NCI-H1105 (cell line): ENCODE data around the gene SIL1.

Source experiments
- DNase-seq: peaks from one replicate; lab custom pipeline; 2025; lab: John Stamatoyannopoulos, UW

SIL1 gene

DNA sequence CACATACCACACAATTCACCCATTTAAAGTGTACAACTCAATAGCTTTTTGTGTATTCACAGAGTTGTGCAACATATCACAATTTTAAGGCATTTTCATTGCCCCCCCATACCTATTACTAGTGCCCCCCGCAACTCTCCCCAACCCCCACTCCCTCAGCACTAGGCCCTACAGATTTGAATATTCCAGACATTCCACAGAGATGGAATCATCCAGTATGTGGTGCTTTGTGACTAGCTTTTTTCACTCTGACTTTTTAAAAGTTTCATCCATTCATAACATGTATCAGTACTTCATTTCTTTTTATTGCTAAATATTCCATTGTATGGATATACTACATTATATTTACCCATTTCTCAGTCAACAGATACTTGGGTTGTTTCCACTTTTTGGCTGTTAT, 220.1 kb downstream of the SIL1 start:
- no peak for DNase-seq

DNA sequence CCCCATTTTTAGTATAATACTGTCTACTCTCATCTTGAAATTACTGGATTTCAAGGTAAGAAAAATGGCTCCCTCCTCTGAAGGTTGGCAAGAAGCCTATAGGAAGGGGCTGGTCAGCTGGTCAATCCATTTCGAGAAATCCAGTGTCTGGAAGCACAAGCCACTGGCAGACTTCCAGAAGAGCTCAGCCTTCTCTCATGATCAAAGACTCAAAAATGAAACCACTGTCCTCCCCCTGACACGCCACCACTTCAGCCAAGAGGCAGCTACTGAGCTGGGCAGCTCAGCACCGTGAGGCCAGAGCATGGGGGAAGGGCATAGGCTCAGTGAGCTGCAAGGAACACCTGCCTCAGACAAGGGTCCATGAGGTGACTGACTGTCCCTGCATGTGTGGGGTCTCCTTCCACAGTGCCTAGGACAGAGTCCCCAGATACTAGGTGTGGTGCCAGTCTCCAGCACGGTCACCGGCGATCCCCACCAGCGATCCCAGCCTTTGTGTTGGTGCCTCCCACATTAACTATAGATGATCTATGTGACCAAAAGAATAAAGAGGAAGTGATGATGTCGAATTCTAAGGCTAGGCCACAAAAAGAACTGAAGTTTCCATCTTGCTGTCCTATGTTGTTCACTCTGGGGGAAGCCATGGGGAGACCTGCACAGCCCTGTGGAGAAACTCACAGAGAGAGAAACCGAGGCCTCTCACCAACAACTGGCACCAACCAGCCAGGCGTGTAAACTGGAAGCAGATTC, 222.9 kb downstream of the SIL1 start:
- DNase-seq = no peak

DNA sequence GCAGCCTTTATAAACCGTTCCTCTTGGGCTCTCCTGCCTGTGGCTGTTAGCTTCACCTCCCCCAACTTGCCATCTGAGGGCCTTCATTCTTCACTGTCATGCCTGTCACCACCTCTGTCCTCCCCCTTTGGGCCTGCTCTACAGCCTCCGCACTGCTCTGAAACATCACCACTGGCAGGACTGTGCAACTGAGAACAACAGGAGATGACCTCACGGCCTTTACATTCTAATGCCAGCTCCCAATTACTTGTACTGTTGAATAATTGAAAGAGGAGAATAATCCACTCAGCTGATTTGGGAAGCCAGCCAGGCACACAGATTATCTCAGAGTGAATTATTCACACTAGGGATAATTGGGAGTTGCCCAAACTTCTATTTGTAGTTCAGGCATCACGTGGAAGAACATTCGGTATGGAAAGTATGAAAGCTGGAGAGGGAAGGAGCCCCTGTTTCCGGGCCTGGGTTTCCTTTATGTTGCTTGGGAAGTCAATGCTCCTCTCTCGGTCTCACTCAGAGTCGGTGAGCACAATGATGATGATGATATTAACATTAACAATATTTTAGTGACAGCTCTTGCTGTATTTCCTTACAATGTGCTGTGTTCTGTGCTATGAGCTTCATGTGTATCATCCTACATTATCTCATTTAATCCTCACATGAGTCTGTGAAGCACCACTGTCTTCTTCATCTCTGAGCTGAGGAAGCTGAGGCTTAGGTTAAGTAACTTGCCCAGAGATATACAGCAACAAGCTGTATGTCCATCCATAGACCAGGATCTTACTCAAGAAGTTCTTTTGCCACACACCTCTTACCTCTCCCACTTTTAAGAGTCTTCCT, 223.7 kb downstream of the SIL1 start:
- no peak for DNase-seq

DNA sequence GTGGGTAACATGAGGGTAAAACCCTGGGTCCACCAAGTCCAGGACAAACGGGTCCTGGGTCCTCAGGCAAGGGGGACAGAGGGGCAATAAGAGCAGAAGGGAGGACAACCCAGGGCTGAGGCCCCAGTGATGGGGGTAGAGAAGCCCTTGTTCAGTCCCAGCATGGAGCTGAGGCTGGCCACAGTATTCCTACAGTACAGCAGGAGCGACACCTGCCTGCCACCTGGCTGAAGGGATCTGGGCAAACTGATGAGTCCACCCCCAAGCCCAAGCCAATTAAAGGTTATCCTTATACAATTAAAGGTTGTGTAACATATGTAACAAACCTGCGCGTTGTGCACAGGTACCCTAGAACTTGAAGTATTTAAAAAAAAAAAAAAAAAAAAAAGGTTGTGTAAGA, 225.3 kb downstream of the SIL1 start:
- no peak for DNase-seq

DNA sequence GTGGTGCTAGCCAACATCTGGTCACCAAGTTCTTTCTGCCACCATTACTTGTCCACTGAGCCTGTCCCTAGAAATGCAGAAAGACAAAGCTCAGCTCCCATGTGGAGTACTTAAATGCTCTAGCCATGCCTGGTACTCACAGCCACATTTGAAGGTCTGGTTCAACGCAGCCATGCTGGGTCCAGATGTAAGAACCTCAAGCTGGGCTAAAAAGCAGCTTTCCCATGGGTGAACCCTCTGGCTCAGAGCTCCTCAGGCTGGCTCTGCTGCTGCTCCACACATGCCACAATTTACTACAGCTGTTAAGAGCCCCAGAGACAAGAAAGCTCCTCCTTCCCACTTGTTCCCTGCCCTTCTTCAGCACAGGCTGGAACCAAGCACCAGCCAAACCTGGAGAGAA, 225.9 kb downstream of the SIL1 start:
- DNase-seq = no peak

- no peak for DNase-seq
Measured at GRCh38 chr5:138969323-138970002, 228.7 kb downstream of the SIL1 start.

GRCh38 chr5:138968601-138969000, 229.6 kb downstream of the SIL1 start:
- no peak for DNase-seq

- no peak for DNase-seq
Measured at GRCh38 chr5:138967791-138968448, 230.2 kb downstream of the SIL1 start.

- DNase-seq = no peak
Measured at GRCh38 chr5:138966236-138966985, 231.8 kb downstream of the SIL1 start.

DNA sequence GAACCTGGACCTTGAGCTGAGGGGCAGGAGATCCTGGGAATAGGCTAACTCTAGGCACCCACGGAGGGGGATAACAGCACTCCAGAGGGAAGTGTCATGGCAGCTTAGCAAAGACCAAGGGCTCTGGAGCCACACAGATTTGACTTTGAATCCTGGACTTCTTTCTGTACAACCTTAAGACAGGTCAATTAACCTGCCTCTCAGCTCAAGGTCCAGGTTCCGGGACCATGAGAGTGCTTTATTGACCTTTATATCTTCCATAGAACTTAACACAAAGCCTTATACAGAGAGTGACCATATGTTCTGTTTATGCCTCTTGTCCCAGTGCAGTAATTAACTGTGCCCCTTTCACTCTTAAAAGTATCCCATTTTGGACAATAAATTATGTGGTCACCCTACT, 232.5 kb downstream of the SIL1 start:
- DNase-seq = no peak

DNA sequence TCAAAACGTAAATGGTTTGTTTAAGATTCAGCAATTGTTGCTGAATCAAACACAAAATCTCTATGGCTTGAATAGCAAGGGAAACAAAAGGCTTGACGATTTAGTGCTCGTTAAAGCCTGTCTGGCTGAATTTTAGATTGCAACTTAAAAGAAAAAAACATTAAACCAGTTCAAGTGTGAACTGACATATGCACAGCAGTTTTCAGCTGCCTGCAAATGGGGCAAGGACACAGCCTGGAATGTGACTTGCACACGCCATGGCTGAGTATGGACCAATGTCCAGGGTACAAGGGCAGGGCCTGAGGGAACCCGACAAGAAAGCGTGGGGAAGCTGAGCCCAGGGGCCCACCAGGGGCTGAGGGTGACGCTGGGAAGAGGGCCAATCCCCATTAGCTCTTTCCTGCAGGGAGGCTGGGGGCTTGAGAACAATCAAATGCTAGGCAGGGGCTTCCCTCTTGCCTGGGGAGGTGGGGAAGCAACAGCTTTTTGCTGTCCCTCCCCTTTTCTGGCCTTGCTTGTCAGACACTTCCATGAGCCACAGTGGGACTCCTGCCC, 233.4 kb downstream of the SIL1 start:
- DNase-seq = no peak

- DNase-seq = no peak
Measured at GRCh38 chr5:138963763-138964371, 234.3 kb downstream of the SIL1 start.

- no peak for DNase-seq
Measured at GRCh38 chr5:138962614-138963370, 235.4 kb downstream of the SIL1 start.

- no peak for DNase-seq
Measured at GRCh38 chr5:138961729-138962128, 236.4 kb downstream of the SIL1 start.

DNA sequence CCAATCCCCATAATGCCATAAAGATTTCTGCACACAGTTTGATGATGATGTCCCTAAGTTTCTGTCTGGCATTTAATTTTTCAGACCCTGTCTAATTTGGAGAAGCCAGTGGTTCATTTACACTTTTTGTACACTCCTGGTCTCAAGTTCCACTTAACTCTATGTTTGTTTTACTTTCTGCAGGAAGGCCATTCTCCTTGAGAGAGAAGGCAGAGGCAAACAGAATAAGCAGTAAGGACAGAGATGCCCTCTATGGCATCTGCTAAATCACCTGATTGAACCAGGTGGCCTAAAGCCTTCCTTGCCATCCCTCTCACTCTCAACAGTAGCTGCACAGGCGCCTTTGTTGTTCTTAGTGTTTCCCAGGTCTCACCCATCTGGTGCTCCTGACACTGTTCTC, 236.9 kb downstream of the SIL1 start:
- DNase-seq = no peak

GRCh38 chr5:138960145-138960692, 237.9 kb downstream of the SIL1 start:
- no peak for DNase-seq

GRCh38 chr5:138956801-138957200, 241.4 kb downstream of the SIL1 start:
- DNase-seq = no peak

- no peak for DNase-seq
Measured at GRCh38 chr5:138955671-138956295, 242.4 kb downstream of the SIL1 start.

- no peak for DNase-seq
Measured at GRCh38 chr5:138955013-138955660, 243.0 kb downstream of the SIL1 start.
